GM13976 (cell line): ENCODE results near the gene IFITM2.

Experiments used
- DNase-seq: peaks from one replicate; pipeline ENCODE4 v3.0.0; 2012; ENCODE audit warnings: low spot score
- CTCF ChIP-seq: IDR thresholded peaks from 2 replicates; pipeline ENCODE4 v1.5.1; 2012; ENCODE audit warnings: borderline replicate concordance, mild to moderate bottlenecking; ENCODE audit not compliant: insufficient read depth; ENCODE audit errors: extremely low read depth, missing control alignments, control extremely low read depth
- in situ Hi-C: fragments of 300-500 bp; cut with MboI; formaldehyde crosslinking; loops from one replicate; pipeline ENCODE4 v1.12.0; 2022; ENCODE audit warnings: low sequenced_read_pairs, mixed read lengths, inconsistent platforms; ENCODE audit not compliant: unreplicated experiment

IFITM2 gene

GRCh38 chr11:295351-296170, 12.1 kb upstream of the IFITM2 start:
- in situ Hi-C loops, result no loop called here
- TF ChIP-seq CTCF, result no peak
- DNase-seq, result no peak

- no peak for TF ChIP-seq CTCF
- in situ Hi-C loops, result no loop called here
- no peak for DNase-seq
These were observed 11.2 kb upstream of the IFITM2 start for GRCh38 chr11:296171-297050.

- in situ Hi-C loops, result no loop called here
These were observed 10.5 kb upstream of the IFITM2 start for GRCh38 chr11:297051-297585.

DNA sequence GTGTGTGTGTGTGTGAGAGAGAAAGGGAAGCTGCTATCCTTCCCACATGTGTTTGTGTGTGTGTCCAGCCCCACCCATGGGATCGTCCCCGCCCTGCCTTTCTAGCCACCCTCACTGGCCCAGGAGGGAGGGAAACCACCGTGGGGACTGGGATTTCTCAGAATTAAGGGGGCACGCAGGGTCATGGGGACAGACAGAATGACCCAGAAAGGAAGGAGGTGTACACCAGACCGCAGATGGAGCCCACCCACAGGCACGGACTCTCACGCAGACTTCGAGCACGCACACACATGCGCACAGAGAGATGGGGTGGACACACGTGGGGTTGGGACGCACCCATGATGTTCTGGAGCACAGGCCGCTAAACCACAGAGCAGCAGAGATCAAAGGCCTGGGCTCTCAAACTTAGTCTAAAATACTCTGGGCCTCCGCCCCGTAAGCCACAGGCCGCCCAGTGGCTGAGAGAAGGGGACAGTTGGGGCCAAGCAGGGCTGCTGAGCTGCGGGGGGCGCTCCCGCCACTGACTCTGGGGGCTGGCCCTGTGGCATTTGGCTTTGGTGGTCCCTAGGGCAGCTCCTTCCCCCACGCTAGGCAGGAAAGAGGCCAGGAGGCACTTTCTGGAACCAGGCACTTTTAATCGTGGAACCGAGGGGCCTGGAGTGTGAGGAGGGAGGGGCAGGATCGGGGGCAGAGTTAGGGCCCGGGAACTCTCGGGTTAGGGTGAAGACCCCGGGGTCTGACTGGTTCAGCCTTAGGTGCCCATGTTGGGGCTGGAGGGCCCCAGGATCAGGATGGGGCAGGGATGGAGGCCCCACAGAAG, 9.8 kb upstream of the IFITM2 start:
- no peak for DNase-seq
- no peak for TF ChIP-seq CTCF
- in situ Hi-C loops, result no loop called here

More at GRCh38 chr11:297051-297585, 10.5 kb upstream of the IFITM2 start:
- no peak for DNase-seq
- no peak for TF ChIP-seq CTCF

DNA sequence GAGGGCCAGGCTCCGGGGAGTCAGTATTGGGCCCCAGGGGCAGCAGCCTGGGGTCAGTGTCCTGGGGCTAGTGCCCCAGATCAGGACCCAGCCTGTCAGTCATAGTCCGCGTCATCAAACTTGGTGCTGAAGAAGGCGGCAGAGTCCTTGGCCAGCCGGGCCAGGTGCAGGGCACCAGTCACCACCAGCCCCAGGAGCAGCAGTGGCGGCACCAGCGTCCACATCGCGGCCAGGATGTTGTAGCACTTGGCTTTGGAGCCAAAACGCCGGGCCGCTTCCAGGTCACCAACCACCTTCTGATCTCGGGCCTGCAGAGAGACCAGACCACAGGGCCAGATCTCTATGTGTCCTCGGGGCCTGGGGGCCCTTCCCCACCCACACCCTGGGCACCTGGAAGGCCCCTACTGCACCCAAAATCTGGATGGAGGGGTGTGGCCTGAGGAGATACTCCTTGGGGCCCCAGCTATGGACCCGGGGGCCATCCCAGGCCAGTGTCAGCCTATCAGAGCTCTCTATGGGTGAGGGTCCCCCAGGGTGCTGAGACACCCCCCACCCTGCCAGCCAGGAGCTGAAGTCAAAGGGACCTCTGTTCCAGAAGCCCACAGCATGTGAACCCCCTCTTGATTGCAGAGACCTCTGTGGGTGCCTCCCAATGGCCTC, 9.1 kb upstream of the IFITM2 start:
- TF ChIP-seq CTCF, result no peak
- no peak for DNase-seq
- in situ Hi-C loops, result no loop called here
